AG04450 (cell line): ENCODE results near the gene CCDC192. TPM values are rescaled to one million over a fixed set of nuclear protein-coding genes. Genes with fewer than 3 reads are reported as not detected.

Experiments
- CTCF ChIA-PET: fragments of 300-600, 350-600 bp; formaldehyde crosslinking; extraction: SDS; loops from one replicate; lab custom pipeline; 2022; ENCODE audit warnings: antibody characterized with exemption, inconsistent platforms; lab: Charles Lee
- POLR2A ChIA-PET: fragments of 350-600 bp; formaldehyde crosslinking; extraction: SDS; loops from one replicate; lab custom pipeline; 2021; ENCODE audit warnings: antibody characterized with exemption, inconsistent platforms; lab: Yijun Ruan, JAX
- DNase-seq: peaks from one replicate; pipeline ENCODE4 v3.0.0-alpha.2; 2011; ENCODE audit warnings: low read depth, low spot score
- H3K27ac ChIP-seq: one replicate; pipeline ENCODE4 v1.5.1; 2012; ENCODE audit warnings: low read depth, low read length, control low read depth
- H3K27me3 ChIP-seq: one replicate; pipeline ENCODE4 v1.6.0; 2012; ENCODE audit warnings: low read length; ENCODE audit not compliant: control insufficient read depth, insufficient read depth
- H3K4me3 ChIP-seq: 2 replicates; pipeline ENCODE4 v1.5.1; 2011; ENCODE audit warnings: mild to moderate bottlenecking, low read depth, low read length, control low read depth
- H3K9me3 ChIP-seq: 2 replicates; pipeline ENCODE4 v1.5.1; 2012; ENCODE audit warnings: low read length; ENCODE audit not compliant: control insufficient read depth, insufficient read depth
- CTCF ChIP-seq: IDR thresholded peaks from 2 replicates; pipeline ENCODE4 v1.5.1; 2011; ENCODE audit warnings: low read depth, low read length, control low read depth, inconsistent platforms
- polyA plus RNA-seq: library from polyadenylated mRNA; depleted of rRNA; stranded (reverse); fragments of >200 nt; gene quantifications from 2 replicates; pipeline ENCODE4 v1.2.3, GENCODE V29; 2011

The CCDC192 gene
- polyA plus RNA-seq, 1 experiment, result not detected

GRCh38 chr5:127922603-127923002 is 219.4 kb downstream of the CCDC192 start:
- POLR2A ChIA-PET, result no interaction called here
- H3K27ac ChIP-seq, result no peak overlapping the region
- H3K4me3 ChIP-seq, result no peak overlapping the region
- H3K27me3 ChIP-seq, result no peaks in the 10 kb centered on the region
- TF ChIP-seq CTCF, result no peak
- no peaks in the 10 kb centered on the region for H3K9me3 ChIP-seq
- DNase-seq, result no peak
- CTCF ChIA-PET, result no interaction called here

GRCh38 chr5:127923804-127924570 is 220.8 kb downstream of the CCDC192 start:
- TF ChIP-seq CTCF, result no peak
- Histone ChIP-seq H3K27ac (no peak overlapping the region), H3K4me3 (no peak overlapping the region), H3K9me3 (no peaks in the 10 kb centered on the region), H3K27me3 (no peaks in the 10 kb centered on the region)
- POLR2A ChIA-PET, result no interaction called here
- DNase-seq, result no peak
- CTCF ChIA-PET, result interaction anchor here (0.6 kb wide), 1 partner anchor 154 kb away, joined by 3 read pairs; no protein-coding TSS in a partner anchor

GRCh38 chr5:127924606-127925005 is 221.4 kb downstream of the CCDC192 start:
- Histone ChIP-seq H3K27me3 (no peaks in the 10 kb centered on the region), H3K4me3 (no peak overlapping the region), H3K9me3 (no peaks in the 10 kb centered on the region), H3K27ac (no peak overlapping the region)
- no peak for TF ChIP-seq CTCF
- DNase-seq, result no peak
- CTCF ChIA-PET, result no interaction called here
- POLR2A ChIA-PET, result no interaction called here

- Histone ChIP-seq H3K27ac (no peak overlapping the region), H3K9me3 (no peaks in the 10 kb centered on the region), H3K4me3 (no peak overlapping the region), H3K27me3 (no peaks in the 10 kb centered on the region)
- no peak for TF ChIP-seq CTCF
- CTCF ChIA-PET, result interaction anchor here (0.6 kb wide), 1 partner anchor 408 kb away, joined by 5 read pairs; no protein-coding TSS in a partner anchor
- POLR2A ChIA-PET, result no interaction called here
- no peak for DNase-seq
These were observed 222.7 kb downstream of the CCDC192 start for GRCh38 chr5:127925916-127926315.

- no peak for DNase-seq
- TF ChIP-seq CTCF, result no peak
- no peaks in the 10 kb centered on the region for H3K9me3 ChIP-seq
- CTCF ChIA-PET, result interaction anchor here (1.4 kb wide), 1 partner anchor 15 kb away, joined by 3 read pairs; no protein-coding TSS in a partner anchor
- H3K27me3 ChIP-seq, result no peaks in the 10 kb centered on the region
- no peak overlapping the region for H3K27ac ChIP-seq
- H3K4me3 ChIP-seq, result no peak overlapping the region
- POLR2A ChIA-PET, result no interaction called here
These were observed 223.8 kb downstream of the CCDC192 start for GRCh38 chr5:127926974-127927373.
